GM21515 (cell line): Measurements from ENCODE around the gene SOX6.

ENCODE experiments used
- ATAC-seq: cut with Tn5 transposase; IDR thresholded peaks from one replicate; pipeline ENCODE4 v1.9.1; 2021; ENCODE audit not compliant: unreplicated experiment

SOX6 gene

GRCh38 chr11:16194566-16194965 is 161.8 kb downstream of the SOX6 start:
- ATAC-seq = no peak

DNA sequence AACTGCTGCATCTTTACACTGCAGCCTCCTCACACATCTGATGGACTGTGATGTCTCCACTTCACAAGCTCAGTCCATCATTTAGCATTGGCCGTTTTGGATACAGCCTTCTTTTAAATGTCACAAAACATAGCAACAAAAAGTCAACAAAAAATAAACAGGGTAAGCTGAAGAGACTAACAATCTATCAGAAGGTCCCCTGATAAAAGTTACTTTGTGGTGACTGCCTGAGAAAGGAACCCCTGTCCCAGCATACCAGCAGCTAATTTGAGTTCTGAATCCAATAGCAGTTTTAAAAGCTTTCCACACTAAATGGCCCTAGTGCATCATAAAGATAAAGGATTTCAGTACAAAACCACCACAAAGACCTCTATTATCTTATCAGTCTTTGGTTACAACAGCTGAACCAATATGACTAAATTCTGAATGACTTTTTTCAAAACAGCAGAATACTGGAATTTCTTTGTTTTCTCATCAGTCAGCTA is 162.4 kb downstream of the SOX6 start:
- no peak for ATAC-seq

DNA sequence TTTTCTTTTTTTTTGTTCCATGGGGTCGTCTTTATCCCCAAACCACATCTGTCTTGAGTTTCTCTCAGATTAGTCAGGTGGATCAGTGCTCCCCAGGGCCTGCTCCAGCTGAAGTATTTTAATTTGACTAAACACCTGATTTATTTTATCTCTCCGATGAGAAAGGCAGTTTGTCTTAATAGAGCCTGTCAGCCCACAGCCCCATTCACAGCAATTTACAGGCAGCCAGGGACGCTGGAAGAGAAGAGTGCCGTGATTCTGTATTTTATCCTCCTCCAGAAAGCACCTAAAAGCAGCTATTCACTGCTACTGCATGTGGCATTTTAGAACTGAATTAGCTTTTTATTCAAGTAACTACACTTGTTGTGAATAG is 164.5 kb downstream of the SOX6 start:
- ATAC-seq = no peak

DNA sequence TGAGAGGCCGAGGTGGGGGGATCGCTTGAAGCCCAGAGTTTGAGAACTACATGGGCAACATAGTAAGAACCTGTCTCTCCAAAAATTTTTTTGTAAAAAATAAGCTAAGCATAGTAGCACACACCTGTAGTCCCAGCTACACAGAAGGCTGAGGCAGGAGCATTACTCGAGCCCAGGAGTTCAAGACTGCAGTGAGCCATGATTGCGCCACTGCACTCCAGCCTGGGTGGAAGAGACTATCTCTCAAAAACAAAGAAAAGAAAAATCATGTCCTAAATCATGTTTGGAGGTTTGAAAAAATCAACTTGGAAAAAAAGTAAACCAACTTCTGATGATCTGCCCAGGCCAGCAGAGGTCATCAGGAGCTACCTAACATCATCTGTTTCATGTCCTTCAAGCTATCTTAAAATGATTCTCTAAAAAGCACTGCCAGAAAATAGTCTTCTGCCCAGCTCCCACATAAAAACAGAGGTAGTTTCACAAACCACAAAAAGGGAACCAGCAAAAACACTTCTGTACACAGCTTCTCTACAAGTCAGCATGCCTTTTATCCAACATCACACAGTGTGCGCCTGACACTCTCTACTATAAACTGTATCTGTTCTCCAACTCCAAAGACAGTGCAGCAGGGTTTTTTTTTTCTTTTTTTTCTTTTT is 165.0 kb downstream of the SOX6 start:
- ATAC-seq = no peak

DNA sequence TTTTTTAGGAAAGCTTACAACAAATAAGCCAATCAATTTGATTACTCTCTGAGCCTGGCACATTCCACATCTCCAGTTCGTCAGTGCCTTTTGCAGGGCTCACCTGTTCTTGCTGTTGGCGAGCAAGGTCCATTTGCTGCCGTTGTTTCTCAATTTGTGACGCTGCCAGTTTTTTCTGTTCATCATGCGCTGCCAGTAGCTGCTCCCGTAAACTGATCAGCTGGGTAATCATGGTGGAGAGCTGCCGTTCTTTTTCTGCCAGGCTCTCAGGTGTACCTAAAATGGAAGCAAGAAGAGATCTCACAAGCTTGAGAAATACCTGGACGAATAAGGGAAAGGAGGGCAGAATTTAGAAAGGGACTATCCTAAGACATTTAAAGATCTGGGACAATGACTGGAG is 169.7 kb downstream of the SOX6 start:
- no peak for ATAC-seq

DNA sequence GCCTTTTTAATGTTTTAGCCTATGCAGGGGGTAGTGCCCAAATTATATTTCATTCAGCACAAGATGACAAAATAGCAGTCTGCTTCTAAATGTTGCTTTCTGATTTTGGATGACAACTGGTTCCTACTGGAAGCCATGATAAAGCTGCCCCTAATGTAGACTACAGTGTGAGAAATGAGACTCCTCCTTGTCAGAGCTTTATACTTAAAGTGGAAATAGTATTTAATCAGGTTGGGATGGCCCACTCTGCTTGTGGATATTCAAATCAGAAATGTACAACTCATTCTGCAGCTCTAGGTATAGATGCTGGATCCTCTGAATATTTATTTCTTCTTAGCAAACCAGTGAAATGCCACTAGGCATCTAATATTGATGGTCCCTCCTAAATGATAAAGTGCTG is 171.3 kb downstream of the SOX6 start:
- ATAC-seq = no peak

GRCh38 chr11:16184588-16184987 is 171.8 kb downstream of the SOX6 start:
- no peak for ATAC-seq

DNA sequence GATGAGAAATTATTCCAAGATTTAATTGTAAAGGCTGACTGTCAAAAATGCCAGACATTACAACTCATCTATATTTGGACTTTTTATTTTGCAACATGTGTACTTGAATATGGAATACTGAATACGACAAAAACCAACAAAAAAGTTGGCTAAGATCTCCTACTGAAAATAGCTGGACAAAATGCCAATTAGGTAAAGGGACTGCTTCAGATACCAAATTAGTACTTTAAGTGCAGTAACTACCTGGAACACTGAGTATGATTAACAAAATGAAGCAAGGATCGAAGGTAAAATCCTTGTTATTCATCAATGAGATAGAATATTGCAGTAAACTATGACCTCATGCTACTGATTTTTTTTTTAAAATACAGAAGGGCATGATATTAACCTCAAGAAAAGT is 173.8 kb downstream of the SOX6 start:
- ATAC-seq = no peak

DNA sequence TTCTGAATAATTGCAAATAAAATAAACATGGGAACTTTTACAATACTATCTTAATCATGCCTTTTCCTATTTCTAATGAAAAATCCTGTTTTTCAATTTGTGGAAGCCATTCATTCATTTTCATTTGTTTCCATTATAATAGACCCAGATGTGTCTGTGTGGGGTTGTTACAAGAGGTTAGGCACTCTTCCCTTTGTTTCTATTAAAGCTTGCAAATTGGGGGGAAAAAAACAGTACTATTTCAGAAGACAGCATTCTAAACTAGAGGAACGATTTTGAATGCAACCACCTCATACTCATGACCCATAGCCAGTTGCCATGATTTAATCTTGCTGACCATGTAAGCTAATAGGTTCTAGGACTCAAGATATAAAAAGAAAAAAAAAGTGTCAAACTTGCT is 175.5 kb downstream of the SOX6 start:
- no peak for ATAC-seq

- ATAC-seq = no peak
These were observed 176.7 kb downstream of the SOX6 start for GRCh38 chr11:16179676-16180075.

DNA sequence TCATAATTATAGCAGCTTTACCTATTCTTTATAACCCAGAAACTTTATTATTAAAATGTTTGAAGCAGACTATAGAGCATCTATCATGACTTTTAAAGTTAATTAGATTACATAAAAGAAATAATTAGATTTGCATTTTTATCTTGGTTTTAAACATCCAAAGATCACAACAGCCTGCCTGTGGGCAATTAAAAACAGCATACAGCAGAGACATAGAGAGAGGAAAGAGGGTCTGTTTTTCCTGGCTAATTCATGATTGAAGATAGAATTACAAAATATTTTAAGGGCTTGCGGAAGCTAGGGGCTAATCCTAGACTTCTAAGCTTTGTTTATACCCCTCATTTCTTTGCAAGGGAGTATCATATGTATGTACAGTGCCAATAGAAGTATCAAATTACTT is 178.1 kb downstream of the SOX6 start:
- no peak for ATAC-seq

DNA sequence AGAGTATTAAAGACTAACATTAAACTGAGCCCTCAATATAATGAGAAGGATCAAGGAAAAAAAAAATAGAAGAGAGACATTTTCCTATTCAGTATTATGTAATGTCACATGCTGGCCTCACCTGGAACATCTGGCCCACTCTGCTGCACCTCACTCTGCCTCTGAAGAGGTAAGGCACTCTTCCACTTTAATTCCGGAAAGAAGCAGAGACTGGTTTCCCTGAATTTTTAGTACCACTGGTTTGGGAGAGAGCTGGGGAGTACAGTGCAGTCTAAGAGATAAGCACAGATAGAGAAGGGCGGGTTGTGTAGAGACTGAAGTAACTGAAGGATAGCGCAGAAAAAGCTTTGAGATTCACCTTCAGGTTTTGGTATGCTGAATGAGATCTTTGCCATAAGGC is 178.7 kb downstream of the SOX6 start:
- ATAC-seq = no peak

DNA sequence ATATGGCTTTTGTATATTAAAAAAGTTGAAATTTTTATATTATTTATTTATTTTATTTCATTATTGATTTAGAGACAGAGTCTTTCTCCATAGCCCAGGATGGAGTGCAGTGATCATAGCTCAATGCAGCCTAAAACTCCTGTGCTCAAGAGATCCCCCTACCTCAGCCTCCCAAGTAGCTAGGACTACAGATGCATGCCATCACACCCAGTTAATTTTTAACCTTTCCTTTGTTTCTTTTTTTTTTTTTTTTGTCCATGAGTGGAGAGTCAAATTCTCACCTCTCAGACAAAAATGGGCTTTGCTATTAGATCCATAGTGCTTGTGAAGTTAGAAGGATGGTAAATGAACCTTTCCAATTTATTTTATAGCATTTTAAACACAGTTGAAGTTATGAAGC is 182.5 kb downstream of the SOX6 start:
- ATAC-seq = no peak

- no peak for ATAC-seq
These were observed 184.5 kb downstream of the SOX6 start for GRCh38 chr11:16171882-16172281.

DNA sequence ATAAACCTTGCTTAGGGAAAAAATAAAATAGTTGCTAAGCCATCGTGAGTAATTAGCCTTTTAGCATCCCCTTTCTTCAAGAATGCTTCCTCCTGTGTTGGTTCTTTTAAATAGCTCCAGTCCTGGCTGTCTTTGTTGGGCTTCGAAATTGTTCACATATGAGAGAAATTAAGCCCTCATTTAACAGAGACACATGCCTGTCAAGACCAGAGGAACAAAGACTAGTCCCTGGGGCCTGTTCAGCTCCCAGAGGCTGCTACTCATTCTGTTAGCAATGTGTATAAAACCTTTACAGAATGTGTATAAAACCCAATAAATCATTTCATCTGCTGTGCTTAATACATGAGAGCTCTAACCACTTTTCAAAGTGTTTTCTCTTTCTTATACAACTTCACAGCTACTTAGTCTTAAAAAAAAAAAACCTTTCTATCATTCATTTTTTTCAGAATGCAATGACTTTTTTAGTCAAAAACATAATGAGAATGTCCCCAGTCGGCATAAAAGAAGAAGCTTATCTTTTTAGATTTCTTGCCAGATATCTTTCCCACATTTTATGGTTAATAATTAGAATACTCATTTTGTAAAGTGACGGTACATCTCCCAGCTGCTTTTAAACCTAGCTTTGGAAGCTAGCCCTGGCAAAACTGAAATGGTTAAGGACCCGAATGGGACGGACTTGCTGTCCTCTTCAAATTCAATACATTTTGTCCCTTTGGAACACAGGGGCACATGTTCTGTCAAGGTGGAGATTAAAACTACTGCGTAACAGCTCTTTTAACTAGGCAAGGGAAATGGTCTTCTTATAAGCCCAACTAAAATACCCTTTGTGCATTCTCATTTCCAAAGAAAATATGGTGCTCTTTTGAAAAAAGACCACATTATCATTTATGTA is 186.1 kb downstream of the SOX6 start:
- no peak for ATAC-seq

GRCh38 chr11:16169541-16169940 is 186.8 kb downstream of the SOX6 start:
- ATAC-seq = no peak

GRCh38 chr11:16167706-16168487 is 188.4 kb downstream of the SOX6 start:
- ATAC-seq = no peak

DNA sequence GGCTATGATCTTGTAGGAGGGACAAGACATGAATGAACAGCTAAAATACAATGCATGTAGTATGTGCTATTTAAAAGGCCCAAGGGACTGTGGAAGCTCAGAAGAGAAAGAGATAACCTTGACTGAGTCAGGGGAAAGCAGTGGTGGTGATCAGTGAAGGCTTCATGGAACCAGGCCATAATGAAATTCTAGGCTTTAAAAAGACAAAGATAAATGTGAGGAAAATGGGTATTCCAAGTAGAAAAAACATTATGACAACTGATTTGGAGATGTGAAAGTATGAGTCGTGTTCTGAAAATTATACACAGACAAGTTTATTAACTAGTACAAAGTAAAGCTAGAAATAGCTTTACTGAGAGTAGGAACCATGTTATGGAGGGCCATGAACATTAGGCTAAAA is 189.8 kb downstream of the SOX6 start:
- no peak for ATAC-seq

- ATAC-seq = no peak
These were observed 196.2 kb downstream of the SOX6 start for GRCh38 chr11:16160146-16160545.

- no peak for ATAC-seq
These were observed 197.8 kb downstream of the SOX6 start for GRCh38 chr11:16158426-16158994.

DNA sequence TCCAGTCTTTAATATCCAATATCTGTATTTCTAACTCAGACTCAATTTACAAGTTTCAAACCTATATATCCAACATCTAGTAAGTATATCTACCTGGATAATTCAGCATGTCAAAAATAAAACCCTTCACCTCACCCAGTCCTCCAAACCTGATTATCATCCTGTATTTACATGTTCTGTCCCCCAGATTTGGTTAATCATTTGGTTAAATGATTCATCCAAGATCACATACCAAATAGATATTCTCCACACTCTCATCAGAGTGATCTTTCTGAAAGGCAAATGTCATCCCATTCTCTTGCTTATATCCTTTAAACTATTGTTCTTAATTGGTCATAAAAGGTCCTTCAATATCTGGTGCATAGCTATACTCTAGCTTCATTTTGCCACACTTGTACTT is 199.0 kb downstream of the SOX6 start:
- ATAC-seq = no peak
